GM18520 (cell line): ENCODE results near the gene CSH1.
"Not testable (repeated sequence)": the region's sequence is repeated elsewhere in the genome, so short reads cannot be mapped to it uniquely, and the experiment has no call there.

Experiments
- ATAC-seq: cut with Tn5 transposase; IDR thresholded peaks from one replicate; pipeline ENCODE4 v1.9.1; 2021; ENCODE audit not compliant: unreplicated experiment

Gene CSH1

DNA sequence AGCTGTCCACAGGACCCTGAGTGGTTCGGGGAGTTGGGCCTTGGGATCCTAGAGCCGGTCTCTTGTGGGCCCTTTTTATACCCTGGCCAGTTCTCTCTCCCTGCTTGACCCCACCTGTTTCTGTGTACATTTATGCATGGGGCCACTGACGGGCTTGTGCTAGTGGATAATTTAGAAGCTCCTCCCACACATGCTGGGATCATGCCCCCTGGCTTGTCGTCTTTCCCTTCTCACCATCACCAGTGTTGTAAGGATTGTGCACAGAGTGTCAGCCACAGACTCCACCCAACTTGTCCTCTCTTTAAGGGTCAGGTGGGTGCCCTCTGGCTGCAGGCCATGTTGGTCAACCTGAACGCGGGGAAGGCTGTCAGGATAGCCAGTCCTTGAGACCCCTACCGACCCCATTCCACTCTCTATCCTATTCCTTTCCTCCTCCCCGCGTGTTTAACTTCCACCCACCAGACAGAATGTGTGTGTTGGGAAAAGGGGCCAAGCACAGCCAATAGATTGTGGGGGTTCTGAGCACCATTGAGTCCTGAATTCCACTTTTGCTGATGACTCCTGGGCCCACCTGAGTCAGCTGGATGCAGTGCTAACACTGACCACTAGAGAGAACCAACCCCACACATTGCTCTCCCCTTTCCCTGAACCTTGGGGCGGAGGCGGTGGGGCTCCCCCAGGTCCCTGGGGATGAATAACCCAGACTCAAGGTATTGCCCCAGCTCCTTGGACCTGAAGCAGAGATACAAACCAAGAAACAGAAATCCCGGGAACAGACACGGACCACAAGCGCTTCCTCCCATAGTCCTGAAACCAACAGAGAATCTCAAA is at the start of gene CSH1:
Gene CSH1 (minus strand): TSS at position 51 of the 831 bp plus-strand sequence. CDS start 63 bp downstream, outside the sequence.
- ATAC-seq = not testable (repeated sequence)

DNA sequence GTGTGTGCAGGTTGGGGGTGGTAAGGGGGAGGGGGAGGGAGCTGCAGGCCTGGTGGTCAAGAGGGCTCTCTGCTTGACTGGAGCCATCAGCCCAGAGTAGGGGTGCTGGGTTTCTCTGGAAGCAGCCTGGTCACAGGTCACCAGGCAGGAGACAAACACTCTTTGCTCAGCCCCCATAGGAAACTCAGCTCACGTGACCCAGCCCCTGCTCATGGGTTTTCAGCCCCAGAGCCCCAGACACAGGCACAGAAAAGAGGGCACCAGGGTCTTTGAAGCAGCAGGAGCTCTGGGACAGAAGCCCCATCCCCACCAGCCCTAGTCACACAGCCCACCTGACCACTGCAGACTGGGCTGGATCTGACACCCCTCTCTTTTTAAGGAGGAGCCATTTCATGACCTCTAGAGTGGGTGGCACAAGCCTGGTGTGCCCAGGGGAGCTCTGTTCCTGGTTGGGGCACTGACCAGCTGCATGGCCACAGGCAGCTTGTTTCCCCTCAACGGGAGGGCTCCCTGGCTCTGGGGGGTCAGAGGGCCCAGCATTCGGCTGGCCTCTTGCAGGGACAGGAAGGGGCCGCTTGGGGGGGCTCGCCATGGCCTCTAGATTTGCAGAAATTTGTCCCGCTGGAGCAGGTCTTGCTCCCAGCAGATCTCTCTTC is 49.5 kb upstream of the CSH1 start:
- no peak for ATAC-seq

GRCh38 chr17:63944736-63945499 is 48.5 kb upstream of the CSH1 start:
- ATAC-seq = no peak

- no peak for ATAC-seq
These were observed 47.4 kb upstream of the CSH1 start for GRCh38 chr17:63943745-63944144.

DNA sequence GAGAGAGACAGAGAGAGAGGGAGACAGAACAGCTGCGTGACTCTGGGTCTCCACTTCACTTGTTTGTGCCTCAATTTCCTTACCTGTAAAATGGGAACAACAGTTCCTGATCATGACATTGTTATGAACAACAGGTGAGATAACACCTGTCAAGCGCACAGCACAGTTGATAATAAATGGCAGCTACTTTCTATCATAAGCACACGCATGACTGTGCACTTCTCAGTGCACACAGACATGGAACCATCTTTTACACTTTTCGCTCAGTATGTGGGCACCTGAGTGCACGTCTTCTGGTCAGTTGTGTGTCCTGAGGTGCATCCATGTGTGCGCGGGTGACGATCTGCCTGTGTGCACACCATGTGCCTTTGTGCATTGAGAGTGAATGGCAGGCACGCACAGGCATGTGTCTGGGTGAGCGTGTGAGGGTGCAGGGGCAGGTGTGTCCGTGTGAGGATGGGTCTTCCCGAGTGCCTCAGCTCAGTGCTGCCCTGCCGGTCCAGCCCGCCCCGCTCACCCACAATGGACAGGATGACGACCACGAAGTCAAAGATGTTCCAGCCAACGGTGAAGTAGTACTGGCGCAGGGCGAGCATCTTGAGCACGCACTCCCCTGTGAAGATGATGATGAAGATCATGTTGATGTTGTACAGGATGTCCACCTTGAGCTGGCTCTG is 46.1 kb upstream of the CSH1 start:
- no peak for ATAC-seq

DNA sequence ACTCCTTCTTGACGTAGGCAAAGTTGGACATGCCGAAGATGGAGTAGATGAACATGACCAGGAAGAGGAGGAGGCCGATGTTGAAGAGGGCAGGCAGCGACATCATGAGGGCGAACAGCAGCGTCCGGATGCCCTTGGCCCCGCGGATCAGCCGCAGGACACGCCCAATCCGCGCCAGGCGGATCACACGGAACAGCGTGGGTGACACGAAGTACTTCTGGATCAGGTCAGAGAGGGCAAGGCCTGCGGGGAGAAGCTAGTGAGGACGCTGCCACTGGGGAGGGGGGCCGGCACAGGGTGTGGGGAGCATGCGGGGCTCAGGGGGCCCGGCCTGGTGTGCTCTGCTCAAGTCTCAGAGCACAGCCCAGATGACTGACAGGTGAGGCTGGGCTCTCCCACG is 45.4 kb upstream of the CSH1 start:
- no peak for ATAC-seq

DNA sequence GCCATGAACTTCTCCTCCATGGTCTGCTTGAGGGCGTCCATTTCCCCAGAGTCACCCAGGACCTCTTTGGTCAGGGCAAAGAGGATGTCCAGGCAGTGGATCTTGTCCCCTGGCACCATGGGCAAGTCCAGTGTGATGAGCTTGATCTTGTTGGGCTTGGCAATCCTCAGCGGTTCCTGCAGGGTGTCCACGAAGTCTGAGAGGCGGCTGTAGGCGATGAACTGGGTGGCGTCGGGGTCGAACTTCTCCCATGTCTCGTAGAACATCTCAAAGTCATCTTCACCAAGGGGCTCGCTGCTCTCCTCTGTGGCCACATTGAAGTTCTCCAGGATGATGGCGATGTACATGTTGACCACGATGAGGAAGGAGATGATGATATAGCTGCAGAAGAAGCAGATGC is 44.8 kb upstream of the CSH1 start:
- ATAC-seq = no peak

- no peak for ATAC-seq
These were observed 44.2 kb upstream of the CSH1 start for GRCh38 chr17:63940584-63940983.

GRCh38 chr17:63939884-63940283 is 43.5 kb upstream of the CSH1 start:
- no peak for ATAC-seq

DNA sequence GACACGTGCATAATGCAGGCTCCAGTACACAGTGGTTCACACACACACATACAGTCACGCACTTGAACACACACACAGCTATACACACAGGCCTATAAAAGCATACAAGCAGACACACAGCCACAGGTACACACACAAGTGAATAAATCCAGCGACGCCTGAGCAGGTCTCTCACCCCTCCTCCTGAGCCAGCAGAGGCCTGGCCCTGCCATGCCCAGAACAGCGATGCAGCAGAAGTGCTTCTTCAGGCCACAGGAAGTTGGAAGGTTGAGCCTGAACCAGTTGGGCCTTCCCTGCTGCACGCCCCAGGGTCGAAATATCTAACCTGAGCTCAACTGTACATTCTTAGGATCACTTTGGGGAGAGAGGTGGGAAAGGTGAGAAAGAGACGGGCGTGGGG is 43.0 kb upstream of the CSH1 start:
- no peak for ATAC-seq

GRCh38 chr17:63937920-63938319 is 41.5 kb upstream of the CSH1 start:
- ATAC-seq = no peak

DNA sequence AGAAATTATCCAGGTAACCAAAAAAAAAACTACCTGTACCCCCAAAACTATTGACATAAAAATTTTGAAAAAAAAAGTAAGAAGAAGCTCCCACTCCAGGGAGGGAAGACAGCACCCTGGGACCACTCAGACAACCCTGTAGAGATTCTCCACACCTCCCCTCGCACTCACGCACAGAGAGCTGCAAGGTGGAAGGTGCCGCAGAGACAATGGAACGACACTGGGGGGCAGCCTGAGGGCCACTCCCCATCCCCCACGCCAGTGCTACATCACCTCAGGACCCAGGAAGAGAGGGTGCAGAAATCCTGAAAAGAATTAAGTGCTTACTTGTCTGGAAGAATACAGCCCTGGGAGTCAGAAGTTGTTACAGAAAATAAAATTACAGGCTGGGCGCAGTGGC is 40.9 kb upstream of the CSH1 start:
- no peak for ATAC-seq

- ATAC-seq = no peak
These were observed 38.1 kb upstream of the CSH1 start for GRCh38 chr17:63934183-63935112.

DNA sequence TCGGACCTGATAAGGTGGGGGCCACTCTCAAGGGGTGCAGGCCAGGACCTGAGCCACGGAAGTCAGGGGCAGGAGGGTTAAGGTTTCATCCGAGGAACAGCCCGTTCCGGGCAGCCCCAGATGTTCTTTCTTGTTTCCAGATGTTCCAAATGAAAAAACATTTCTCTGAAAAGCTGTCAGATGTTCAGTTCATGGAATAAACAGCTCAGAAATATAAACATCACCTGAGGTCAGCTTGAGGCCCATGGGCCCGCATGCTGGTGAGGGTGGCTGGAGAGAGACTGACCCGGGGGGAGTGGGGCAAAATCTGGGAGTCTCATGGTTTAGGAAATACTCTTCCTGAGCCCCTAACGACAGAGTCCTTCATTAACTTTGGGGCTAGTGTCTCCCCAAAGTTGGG is 37.2 kb upstream of the CSH1 start:
- no peak for ATAC-seq

DNA sequence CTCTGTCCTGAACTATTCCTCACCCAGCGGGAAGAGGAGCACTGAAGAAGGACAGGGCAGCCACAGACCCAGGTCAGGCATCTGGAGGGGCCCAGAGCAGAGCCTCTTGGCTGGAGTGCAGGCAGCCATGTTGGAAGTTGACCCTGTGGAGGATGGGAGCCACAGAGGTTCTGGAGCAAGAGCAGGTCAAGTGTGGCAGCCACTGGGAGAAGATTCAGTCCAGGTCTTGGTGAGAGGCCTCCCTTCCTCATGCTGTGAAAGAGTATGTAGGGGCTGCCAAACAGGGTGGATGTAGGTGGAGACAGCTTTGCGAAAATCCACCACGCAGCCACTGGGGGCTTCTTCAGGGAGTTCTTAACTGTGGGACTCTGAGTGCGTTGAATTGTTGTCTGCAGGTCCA is 36.3 kb upstream of the CSH1 start:
- no peak for ATAC-seq

- ATAC-seq = peak; percentile 52
These were observed 35.7 kb upstream of the CSH1 start, which contains the start of gene CD79B for GRCh38 chr17:63931981-63932561. CD79B (minus strand) TSS chr17:63932331; CDS start chr17:63932261, 70 bp downstream.

DNA sequence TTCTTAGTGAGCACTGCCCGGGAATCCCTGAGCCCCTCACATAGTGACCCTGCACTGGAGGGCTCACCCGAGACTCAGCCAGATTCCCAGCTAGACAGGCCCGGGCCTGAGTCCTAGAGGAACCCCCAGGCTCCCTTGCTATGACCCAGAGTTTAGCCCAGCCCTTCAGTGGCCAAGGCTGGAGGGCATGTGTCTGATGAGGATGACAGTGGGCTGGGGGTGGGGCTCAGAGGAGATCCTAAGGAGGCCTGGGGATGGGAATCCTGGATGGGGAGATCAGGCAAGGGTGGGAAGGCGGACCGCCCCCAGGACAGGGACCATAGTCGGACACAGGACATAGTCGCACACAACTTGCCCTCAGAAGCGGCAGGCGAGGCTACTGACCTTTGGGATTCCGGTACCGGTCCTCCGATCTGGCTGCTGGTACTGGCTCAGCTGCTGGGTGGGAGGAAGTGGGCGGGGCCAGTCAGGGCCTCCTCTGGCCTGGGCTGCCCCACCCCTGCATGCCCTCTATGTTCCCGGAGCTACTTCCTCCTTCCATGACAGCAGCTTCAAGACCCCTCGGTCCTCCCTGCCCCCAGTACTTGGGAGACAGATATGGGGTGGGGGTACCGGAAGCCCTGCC is 34.7 kb upstream of the CSH1 start:
- peak; percentile 35 for ATAC-seq

DNA sequence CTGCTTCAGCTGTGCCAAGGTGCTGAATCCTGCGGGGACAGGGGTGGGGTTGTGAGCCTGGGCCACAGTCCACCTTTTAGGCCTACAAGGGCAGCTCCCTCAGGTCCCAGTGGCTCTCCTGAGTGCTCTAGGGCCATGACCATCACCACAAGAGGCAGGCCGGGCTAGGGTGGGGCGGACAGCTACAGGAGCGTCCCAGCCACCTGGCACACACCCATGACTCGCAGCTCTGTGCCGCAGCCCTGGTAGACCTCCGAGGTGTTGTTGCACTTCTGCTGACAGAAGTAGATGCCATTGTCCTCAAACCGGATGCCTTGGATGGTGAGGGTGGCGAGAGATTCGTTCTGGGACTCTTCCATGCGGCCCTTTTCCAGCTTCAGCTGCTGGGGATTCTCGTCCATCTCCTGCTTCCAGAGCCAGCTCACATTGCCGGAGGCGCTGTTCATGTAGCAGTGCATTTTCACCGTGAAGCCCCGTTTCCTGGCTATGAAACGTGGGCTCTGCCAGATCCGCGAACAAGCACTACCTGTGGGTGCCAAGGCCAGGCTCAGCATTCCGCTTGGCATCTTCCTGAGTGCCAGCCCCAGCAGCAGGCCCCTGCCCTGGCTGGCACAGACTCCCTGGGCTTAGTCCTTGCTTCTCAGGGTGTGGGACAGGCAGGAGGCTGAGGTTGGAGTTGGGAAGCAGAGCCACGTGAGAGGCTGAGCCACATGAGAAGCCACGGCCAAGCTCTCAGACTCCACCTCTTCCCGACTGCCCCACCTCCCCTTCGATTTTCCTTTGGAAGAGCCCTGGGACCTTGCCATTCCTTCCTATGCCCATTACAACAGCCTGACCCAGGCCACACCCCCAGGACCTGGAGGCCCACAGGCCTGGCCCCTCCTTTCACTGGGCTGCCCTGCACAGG is 33.7 kb upstream of the CSH1 start:
- no peak for ATAC-seq
